Chondrocyte (in vitro differentiated cells): Measurements from ENCODE around the gene SHOC2. TPM values are rescaled to one million over a fixed set of nuclear protein-coding genes. Genes with fewer than 3 reads are reported as not detected.

ENCODE experiments used
- DNase-seq: peaks from one replicate; pipeline ENCODE4 v3.0.0; 2021; ENCODE audit warnings: mixed read lengths, low spot score
- H3K27ac Mint-ChIP-seq: one replicate; pipeline ENCODE4 v1.8.0; 2021; ENCODE audit warnings: mild to moderate bottlenecking, moderate library complexity, mixed read lengths; ENCODE audit not compliant: unreplicated experiment
- H3K27me3 Mint-ChIP-seq: 2 replicates; pipeline ENCODE4 v1.8.0; 2021; ENCODE audit warnings: low read depth, mixed read lengths
- H3K36me3 Mint-ChIP-seq: 2 replicates; pipeline ENCODE4 v1.8.0; 2021; ENCODE audit warnings: low read depth, mixed read lengths
- H3K4me1 Mint-ChIP-seq: 2 replicates; pipeline ENCODE4 v1.8.0; 2021; ENCODE audit warnings: low read depth, mild to moderate bottlenecking, mixed read lengths
- H3K4me3 Mint-ChIP-seq: one replicate; pipeline ENCODE4 v1.8.0; 2021; ENCODE audit warnings: mild to moderate bottlenecking, moderate library complexity, mixed read lengths; ENCODE audit not compliant: unreplicated experiment
- H3K9me3 Mint-ChIP-seq: 2 replicates; pipeline ENCODE4 v1.8.0; 2021; ENCODE audit warnings: low read depth, mixed read lengths
- total RNA-seq: library from RNA; stranded (reverse); gene quantifications from 3 replicates; pipeline ENCODE4 v1.2.1, GENCODE V29; 2021
- TF ChIP-seq, protein P1 (sequence below): fragments of 200-600 bp; sonication (generic); IDR thresholded peaks from 2 replicates; pipeline ENCODE4 v1.5.0; 2021; ENCODE audit warnings: antibody characterized with exemption, mild to moderate bottlenecking, moderate library complexity

The SHOC2 gene
- total RNA-seq, 1 donor from 2014 or later = 65.9 TPM

DNA sequence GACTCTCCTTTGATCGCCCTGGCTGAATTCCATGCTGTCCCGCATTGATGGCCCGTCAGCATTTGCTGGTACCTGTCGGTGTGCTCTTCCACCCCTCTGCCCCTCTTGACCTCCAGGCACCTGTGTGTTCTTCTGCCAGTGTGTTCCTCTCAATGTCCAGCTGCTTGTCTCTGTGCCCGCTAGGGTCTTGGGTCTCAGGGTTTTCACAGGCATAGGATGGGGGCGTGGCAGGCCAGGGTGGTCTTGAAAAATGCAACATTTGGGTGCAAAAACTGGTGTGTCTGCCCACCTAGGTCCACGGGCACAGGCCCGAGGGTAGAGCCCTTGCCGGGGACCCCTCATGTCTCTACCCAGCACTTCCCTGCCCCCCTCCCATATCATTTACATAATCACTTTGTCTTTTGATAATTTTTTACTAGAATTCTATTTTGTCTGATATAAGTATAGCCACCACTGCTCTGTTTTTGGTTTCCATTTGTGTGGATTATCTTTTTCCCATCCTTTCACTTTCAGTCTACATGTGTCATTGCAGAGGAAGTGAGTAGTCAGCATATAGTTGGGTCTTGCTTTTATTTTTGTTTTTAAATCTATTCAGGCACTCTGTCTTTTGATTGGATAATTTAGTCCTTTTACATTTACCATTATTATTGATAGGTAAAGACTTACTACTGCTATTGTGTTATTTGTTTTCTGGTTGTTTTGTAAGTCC lies 110.8 kb downstream of the SHOC2 start:
- no peak overlapping the region for H3K4me3 Mint-ChIP-seq
- H3K4me1 Mint-ChIP-seq = peaks cover 17% of the 10 kb centered on the region
- H3K27me3 Mint-ChIP-seq = no peaks in the 10 kb centered on the region
- DNase-seq = no peak
- H3K27ac Mint-ChIP-seq = no peak overlapping the region
- H3K9me3 Mint-ChIP-seq = peaks cover 27% of the 10 kb centered on the region
- TF ChIP-seq, protein P1, sequence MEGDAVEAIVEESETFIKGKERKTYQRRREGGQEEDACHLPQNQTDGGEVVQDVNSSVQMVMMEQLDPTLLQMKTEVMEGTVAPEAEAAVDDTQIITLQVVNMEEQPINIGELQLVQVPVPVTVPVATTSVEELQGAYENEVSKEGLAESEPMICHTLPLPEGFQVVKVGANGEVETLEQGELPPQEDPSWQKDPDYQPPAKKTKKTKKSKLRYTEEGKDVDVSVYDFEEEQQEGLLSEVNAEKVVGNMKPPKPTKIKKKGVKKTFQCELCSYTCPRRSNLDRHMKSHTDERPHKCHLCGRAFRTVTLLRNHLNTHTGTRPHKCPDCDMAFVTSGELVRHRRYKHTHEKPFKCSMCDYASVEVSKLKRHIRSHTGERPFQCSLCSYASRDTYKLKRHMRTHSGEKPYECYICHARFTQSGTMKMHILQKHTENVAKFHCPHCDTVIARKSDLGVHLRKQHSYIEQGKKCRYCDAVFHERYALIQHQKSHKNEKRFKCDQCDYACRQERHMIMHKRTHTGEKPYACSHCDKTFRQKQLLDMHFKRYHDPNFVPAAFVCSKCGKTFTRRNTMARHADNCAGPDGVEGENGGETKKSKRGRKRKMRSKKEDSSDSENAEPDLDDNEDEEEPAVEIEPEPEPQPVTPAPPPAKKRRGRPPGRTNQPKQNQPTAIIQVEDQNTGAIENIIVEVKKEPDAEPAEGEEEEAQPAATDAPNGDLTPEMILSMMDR = no peak
- peaks cover 30% of the 10 kb centered on the region for H3K36me3 Mint-ChIP-seq

DNA sequence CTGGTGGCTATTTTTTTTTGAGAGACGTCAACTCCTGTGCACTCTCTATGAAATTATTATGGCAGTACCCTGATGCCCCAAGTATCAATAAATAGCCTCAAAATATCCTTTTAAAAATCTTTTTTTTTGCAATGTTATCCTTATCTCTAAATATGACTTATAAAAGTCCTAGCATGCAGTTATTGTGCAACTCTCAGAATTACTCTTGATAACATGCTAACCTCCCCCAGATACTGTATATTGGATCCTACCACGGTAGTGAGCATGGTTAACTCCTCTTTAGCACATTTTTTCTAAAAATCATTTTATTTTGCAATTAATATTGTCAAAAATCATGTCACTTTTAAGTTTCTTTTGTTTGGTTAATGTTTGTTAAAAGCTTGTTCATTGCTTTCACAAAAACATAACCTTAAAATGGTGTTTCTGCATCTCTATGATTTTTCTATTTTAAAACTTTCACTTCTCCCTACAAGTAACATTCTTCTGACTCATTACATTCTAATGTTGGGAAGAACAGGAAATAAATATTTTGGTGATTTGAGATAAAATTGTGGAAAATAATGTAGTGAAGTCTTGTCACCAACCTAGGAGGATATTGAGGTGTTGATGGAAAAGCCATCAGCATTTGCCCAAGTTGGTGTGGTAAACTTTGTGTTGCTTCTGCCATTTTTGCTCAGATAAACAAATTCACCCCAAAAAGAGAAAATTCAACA lies 115.3 kb downstream of the SHOC2 start:
- H3K9me3 Mint-ChIP-seq = peaks cover 34% of the 10 kb centered on the region
- no peak overlapping the region for H3K4me3 Mint-ChIP-seq
- H3K36me3 Mint-ChIP-seq = peaks cover 25% of the 10 kb centered on the region
- H3K27me3 Mint-ChIP-seq = no peaks in the 10 kb centered on the region
- peak overlapping the region; percentile 54 for H3K27ac Mint-ChIP-seq
- DNase-seq = no peak
- peaks cover 21% of the 10 kb centered on the region for H3K4me1 Mint-ChIP-seq
- TF ChIP-seq, protein P1 = no peak

DNA sequence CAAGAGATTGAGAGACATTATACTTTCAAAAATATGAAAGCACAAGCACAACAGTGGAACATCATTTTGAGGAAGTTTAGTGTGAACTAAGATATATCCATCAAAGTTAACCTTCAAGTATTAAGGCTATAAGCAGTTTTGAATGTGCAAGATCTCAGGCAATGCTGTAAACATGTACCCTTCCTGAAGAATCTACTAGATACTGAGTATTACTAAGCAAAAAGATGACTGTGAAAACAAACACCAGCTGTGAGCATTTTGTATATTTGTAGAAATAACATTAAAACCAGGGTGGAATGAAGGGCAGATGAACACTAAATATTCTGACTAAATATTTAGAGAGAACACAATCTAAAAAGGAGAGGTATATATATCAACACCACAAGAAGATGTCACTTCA lies 116.1 kb downstream of the SHOC2 start:
- DNase-seq = no peak
- TF ChIP-seq, protein P1 = no peak
- no peak overlapping the region for H3K27ac Mint-ChIP-seq
- no peaks in the 10 kb centered on the region for H3K27me3 Mint-ChIP-seq
- H3K9me3 Mint-ChIP-seq = peaks cover 38% of the 10 kb centered on the region
- H3K4me3 Mint-ChIP-seq = no peak overlapping the region
- H3K4me1 Mint-ChIP-seq = peaks cover 21% of the 10 kb centered on the region
- peaks cover 25% of the 10 kb centered on the region for H3K36me3 Mint-ChIP-seq

DNA sequence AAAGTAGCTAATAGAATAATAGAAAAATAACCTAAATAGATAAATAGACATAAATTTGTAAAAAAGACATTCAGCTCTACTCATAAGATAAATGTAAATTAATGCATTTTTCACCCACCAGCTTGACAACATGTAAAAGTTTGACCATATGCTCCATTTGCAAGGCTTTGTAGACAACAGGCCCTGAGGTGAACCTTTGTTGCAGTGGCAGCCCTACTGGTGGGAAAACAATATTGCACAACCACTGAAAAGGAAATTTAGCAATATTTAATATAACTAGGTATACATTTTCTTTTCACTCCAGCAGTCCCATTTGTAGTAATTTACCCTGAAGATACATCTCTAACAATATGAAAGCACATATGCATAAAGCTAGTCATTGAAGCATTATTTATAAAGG lies 118.5 kb downstream of the SHOC2 start:
- TF ChIP-seq, protein P1 = no peak
- peaks cover 14% of the 10 kb centered on the region for H3K36me3 Mint-ChIP-seq
- no peak for DNase-seq
- peaks cover 21% of the 10 kb centered on the region for H3K4me1 Mint-ChIP-seq
- no peak overlapping the region for H3K27ac Mint-ChIP-seq
- H3K4me3 Mint-ChIP-seq = no peak overlapping the region
- H3K9me3 Mint-ChIP-seq = peaks cover 50% of the 10 kb centered on the region
- H3K27me3 Mint-ChIP-seq = no peaks in the 10 kb centered on the region

DNA sequence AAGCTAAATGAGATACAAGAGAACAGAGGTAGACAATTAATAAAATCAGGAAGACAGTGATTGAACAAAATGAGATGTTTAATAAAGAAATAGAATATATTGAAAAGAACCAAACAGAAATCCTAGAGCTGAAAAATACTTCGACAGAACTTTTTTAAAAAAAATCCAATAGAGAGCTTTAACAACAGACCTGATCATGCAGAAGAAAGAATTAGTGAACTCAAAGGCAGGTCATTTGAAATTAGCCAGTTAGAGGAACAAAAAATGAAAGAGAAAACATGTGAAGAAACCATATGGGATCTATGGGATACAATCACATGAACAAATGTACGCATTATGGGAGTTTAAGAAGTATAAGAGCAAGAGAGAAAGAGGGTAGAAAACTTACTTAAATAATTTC lies 120.1 kb downstream of the SHOC2 start:
- peaks cover 9% of the 10 kb centered on the region for H3K36me3 Mint-ChIP-seq
- H3K9me3 Mint-ChIP-seq = peaks cover 50% of the 10 kb centered on the region
- H3K4me1 Mint-ChIP-seq = peaks cover 11% of the 10 kb centered on the region

More for the DNA sequence above, 120.1 kb downstream of the SHOC2 start:
- H3K4me3 Mint-ChIP-seq = no peak overlapping the region
- no peak overlapping the region for H3K27ac Mint-ChIP-seq
- no peaks in the 10 kb centered on the region for H3K27me3 Mint-ChIP-seq
- DNase-seq = no peak
- TF ChIP-seq, protein P1 = no peak
